GM10266 (cell line): ENCODE measurements around the gene NCOA3.

Experiments
- DNase-seq: peaks from one replicate; pipeline ENCODE4 v3.0.0; 2012; ENCODE audit errors: extremely low spot score
- TF ChIP-seq, protein P1 (sequence below): IDR thresholded peaks from 2 replicates; pipeline ENCODE4 v1.5.1; 2012; ENCODE audit warnings: mild to moderate bottlenecking, low read depth; ENCODE audit not compliant: control insufficient read depth, insufficient read depth; ENCODE audit errors: missing control alignments

NCOA3 gene

GRCh38 chr20:47659904-47660601 lies 158.4 kb downstream of the NCOA3 start:
- TF ChIP-seq, protein P1, sequence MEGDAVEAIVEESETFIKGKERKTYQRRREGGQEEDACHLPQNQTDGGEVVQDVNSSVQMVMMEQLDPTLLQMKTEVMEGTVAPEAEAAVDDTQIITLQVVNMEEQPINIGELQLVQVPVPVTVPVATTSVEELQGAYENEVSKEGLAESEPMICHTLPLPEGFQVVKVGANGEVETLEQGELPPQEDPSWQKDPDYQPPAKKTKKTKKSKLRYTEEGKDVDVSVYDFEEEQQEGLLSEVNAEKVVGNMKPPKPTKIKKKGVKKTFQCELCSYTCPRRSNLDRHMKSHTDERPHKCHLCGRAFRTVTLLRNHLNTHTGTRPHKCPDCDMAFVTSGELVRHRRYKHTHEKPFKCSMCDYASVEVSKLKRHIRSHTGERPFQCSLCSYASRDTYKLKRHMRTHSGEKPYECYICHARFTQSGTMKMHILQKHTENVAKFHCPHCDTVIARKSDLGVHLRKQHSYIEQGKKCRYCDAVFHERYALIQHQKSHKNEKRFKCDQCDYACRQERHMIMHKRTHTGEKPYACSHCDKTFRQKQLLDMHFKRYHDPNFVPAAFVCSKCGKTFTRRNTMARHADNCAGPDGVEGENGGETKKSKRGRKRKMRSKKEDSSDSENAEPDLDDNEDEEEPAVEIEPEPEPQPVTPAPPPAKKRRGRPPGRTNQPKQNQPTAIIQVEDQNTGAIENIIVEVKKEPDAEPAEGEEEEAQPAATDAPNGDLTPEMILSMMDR = no peak
- no peak for DNase-seq

- TF ChIP-seq, protein P1 = no peak
- DNase-seq = no peak
Observed at GRCh38 chr20:47660602-47660905, 158.9 kb downstream of the NCOA3 start.

GRCh38 chr20:47660983-47661700 lies 159.5 kb downstream of the NCOA3 start:
- TF ChIP-seq, protein P1 = no peak
- DNase-seq = no peak

DNA sequence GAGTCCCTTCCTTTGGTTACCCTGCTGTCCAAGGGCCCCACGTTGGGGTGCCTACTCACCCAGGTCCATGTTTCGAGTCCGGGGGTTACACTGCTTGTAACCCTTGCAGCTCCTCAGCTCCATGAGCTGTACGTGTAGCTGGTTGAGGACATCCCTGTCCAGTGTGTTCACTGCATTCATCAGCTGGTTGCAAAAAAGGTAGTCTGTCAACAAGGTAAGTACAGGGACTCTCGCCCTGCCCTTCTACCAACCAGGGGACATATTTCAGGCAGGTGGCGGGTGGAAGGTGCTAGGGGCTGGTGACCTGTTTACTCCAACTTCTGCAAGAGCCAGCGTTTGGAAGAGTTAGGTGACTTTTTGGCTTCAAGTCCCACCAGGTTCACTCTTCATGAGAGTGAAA lies 160.0 kb downstream of the NCOA3 start:
- TF ChIP-seq, protein P1 = no peak
- no peak for DNase-seq

- TF ChIP-seq, protein P1 = no peak
- DNase-seq = no peak
Observed at GRCh38 chr20:47662483-47663353, 161.0 kb downstream of the NCOA3 start.

DNA sequence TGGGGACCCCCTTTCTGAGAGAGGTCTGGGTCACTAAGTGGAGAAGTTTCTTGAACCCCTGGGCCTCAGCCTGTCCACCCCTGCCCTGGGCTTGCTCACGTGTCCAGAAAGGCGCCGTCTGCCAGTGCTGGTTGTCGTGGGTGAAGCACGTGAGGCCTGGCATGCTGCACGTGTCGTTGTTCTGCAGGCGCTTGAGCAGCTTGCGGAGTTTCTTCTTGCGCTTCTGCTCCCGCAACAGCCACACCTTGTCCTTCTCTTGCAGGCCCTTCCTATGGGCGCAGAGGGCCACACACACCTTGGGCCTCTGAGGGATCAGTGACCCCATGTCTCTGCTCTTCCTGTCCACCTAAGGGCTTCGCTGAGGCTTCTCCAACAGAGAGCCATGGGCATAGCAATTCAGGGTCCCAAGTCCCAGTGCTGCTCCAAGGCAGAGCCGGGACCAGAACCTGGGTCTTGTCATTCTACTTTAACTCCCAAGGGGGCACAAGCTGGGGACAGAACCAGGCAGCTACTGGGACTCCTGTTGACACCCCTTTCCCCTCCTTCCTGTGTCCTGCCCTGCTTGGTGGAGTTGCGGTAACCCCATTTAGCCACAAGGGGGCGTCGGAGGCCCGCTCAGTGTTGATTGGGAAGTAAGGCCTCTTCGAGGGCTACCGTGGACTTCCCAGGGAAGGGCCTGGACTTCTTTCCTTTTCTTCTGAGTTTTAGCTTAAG lies 161.8 kb downstream of the NCOA3 start:
- peak; percentile 83 for DNase-seq
- TF ChIP-seq, protein P1 = peak; percentile 94

DNA sequence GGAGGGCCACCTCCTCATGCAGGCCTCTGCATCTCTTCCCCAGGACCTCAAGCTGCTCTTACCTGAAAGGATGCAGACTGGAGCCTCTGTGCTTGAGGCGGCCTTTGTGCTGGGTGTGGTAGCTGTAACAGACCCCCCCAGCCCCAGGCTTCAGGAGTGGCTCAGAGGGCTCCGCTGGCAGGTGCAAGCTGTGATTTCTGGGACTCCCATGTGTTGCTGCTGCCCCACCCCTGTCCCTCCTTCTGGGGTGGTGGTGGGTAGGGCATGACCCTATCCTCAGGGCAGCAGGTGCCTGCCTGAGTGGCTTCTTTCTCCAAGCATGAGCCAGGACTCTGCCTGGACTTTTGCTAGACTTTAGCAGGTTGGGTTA lies 162.4 kb downstream of the NCOA3 start:
- DNase-seq = no peak
- TF ChIP-seq, protein P1 = no peak
